GM21367 (cell line): ENCODE measurements around the gene HIPK3.

Experiments
- ATAC-seq: cut with Tn5 transposase; IDR thresholded peaks from one replicate; pipeline ENCODE4 v1.9.1; 2021; ENCODE audit not compliant: unreplicated experiment

HIPK3 gene

GRCh38 chr11:33388793-33389525 is 131.8 kb downstream of the HIPK3 start:
- no peak for ATAC-seq

GRCh38 chr11:33389635-33390034 is 132.5 kb downstream of the HIPK3 start:
- ATAC-seq, result no peak

GRCh38 chr11:33390944-33391892 is 134.0 kb downstream of the HIPK3 start:
- ATAC-seq, result no peak

GRCh38 chr11:33391893-33392251 is 134.7 kb downstream of the HIPK3 start:
- no peak for ATAC-seq

- ATAC-seq, result no peak
These were observed 137.4 kb downstream of the HIPK3 start for GRCh38 chr11:33394431-33395109.

GRCh38 chr11:33396361-33396760 is 139.2 kb downstream of the HIPK3 start:
- no peak for ATAC-seq

GRCh38 chr11:33399421-33399820 is 142.2 kb downstream of the HIPK3 start:
- ATAC-seq, result no peak

- no peak for ATAC-seq
These were observed 144.9 kb downstream of the HIPK3 start for GRCh38 chr11:33402066-33402465.

- ATAC-seq, result no peak
These were observed 146.2 kb downstream of the HIPK3 start for GRCh38 chr11:33403344-33403743.

- ATAC-seq, result no peak
These were observed 148.8 kb downstream of the HIPK3 start for GRCh38 chr11:33405834-33406602.
